Upper lobe of right lung (tissue), 1 donor: ENCODE data around the gene HOXA13. TPM values are rescaled to one million over a fixed set of nuclear protein-coding genes. Genes with fewer than 3 reads are reported as not detected.
A peak's percentile ranks its signal among the peaks of the same experiment; 100 is the strongest.

Experiments used
- ATAC-seq: fragments of 200-7000 bp; cut with Tn5 transposase; one replicate; pipeline ENCODE4 v1.9.1; 2020; ENCODE audit warnings: mild to moderate bottlenecking, moderate library complexity
- DNase-seq: peaks from one replicate; pipeline ENCODE4 v3.0.0-alpha.2; 2020
- H3K27ac ChIP-seq: fragments of 200-600 bp; one replicate; pipeline ENCODE4 v1.8.0; 2022
- H3K27me3 ChIP-seq: fragments of 200-600 bp; one replicate; pipeline ENCODE4 v1.8.0; 2022; ENCODE audit warnings: mild to moderate bottlenecking
- H3K36me3 ChIP-seq: fragments of 200-600 bp; one replicate; pipeline ENCODE4 v1.8.0; 2022
- H3K4me1 ChIP-seq: fragments of 200-600 bp; one replicate; pipeline ENCODE4 v1.8.0; 2022
- H3K4me3 ChIP-seq: fragments of 200-600 bp; one replicate; pipeline ENCODE4 v1.8.0; 2022; ENCODE audit warnings: mild to moderate bottlenecking
- H3K9me3 ChIP-seq: fragments of 200-600 bp; one replicate; pipeline ENCODE4 v1.8.0; 2022
- intact Hi-C: fragments of 100-400 bp; cut with DNase I; formaldehyde crosslinking; loops from one replicate; pipeline ENCODE4 v1.11.0; 2022
- total RNA-seq: library from RNA; stranded (reverse); fragmentation: NEBNext Ultra II Directional; extraction: Animal tissue kit (Norgen Biotek cat#: 25700); gene quantifications from one replicate; pipeline ENCODE4 v1.2.1, GENCODE V29; 2021
- TF ChIP-seq, protein P1 (sequence below): fragments of 200-600 bp; IDR thresholded peaks from one replicate; pipeline ENCODE4 v1.8.0; 2022; ENCODE audit warnings: antibody characterized with exemption
- donor health status: DM: no; HTN: yes; CAD: no; lungs with severe emphysema.

HOXA13 gene
- total RNA-seq, 1 donor from 2014 or later = not detected

DNA sequence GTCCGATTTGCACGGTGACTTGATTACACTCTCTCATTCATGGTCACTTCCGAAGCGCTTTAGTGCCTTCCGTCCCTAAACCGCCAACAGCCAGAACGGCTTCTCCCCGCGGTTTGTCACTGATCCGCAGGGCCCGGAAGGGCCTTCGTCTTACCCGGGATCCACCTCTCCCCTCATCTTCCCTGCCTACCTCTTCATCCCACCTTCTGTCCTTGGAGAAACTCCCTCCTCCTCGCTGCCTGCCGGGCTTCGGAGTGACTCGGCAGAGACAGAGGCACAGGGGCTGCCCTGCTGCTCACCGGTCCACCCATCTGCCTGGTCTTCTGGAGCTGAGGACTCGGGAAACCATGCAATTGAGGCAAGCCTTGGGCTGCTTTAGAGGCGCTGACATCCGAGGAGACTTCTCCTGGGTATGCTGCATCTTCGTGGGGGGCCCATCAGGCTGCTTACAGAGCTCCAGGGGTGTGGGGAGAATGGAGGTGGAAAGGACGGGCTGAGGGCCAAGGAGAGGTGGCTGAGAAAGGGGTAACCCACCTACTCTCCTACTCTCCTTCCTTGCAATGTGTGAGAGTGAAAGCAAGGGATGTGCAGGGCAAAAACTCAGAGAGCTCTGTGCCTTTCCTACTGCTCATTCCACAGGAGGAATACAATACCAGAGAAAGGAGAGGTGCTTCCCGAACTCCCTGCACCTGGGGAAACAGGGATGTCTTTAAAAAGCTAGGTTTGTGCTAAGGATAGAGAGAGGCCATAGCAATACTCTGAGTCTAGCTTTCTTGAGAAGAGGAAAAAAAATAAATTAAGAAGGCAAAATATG is 13.8 kb downstream of the HOXA13 start:
- no peak overlapping the region for H3K27ac ChIP-seq
- H3K4me1 ChIP-seq = peaks cover 41% of the 10 kb centered on the region
- TF ChIP-seq, protein P1, sequence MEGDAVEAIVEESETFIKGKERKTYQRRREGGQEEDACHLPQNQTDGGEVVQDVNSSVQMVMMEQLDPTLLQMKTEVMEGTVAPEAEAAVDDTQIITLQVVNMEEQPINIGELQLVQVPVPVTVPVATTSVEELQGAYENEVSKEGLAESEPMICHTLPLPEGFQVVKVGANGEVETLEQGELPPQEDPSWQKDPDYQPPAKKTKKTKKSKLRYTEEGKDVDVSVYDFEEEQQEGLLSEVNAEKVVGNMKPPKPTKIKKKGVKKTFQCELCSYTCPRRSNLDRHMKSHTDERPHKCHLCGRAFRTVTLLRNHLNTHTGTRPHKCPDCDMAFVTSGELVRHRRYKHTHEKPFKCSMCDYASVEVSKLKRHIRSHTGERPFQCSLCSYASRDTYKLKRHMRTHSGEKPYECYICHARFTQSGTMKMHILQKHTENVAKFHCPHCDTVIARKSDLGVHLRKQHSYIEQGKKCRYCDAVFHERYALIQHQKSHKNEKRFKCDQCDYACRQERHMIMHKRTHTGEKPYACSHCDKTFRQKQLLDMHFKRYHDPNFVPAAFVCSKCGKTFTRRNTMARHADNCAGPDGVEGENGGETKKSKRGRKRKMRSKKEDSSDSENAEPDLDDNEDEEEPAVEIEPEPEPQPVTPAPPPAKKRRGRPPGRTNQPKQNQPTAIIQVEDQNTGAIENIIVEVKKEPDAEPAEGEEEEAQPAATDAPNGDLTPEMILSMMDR = no peak
- H3K36me3 ChIP-seq = no peaks in the 10 kb centered on the region
- intact Hi-C loops = no loop called here
- no peak overlapping the region for H3K4me3 ChIP-seq
- no peak for ATAC-seq
- peaks cover 100% of the 10 kb centered on the region for H3K27me3 ChIP-seq
- DNase-seq = peak; percentile 31
- no peaks in the 10 kb centered on the region for H3K9me3 ChIP-seq

DNA sequence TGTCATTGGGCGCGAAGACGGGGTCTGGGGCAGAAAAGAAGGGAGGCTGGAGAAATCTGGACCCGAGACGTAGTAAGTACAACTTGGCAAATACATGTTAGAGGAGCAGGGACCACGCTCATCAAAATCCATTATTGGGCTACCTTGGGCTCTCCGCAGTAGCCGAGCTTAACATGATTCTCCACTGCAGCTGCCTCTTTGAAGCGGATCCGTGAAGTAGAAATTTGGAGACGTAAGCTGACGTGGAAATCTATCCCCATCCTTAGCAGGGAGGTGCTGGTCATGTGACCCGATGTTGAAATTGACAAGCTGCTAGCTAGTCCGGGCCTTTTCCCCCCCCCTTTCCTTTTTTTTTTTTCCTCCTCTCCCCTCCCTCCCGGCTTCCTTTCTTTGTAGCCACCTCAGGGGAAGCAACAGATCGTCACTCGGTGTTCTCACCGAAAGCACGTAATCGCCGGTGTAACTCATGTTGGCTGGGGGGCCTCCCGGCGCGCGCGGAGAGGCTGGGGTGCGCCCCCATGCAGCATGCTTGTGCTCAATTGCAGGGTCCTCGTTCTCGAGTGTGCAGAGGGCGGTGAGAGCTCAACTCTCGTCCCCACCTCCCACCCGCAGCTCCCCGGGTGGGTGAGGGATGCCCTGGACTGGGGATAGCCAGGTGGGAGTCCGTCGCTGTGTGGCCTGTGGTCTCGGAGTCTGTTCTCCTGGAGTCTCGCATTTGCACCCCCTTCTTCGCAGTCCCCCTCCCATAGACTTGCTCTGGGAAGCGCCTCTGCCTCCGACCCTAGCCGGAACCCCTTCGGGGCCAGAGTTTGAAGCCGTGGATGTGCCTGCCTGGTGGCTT is 14.7 kb downstream of the HOXA13 start, which contains the start of gene HOXA11:
HOXA11 (minus strand) TSS at position 220 of the 841 bp plus-strand sequence; CDS start at position 132, 88 bp downstream.
- Histone ChIP-seq H3K27ac (no peak within 1 kb of the TSS), H3K36me3 (no peaks in the 10 kb centered on the region), H3K27me3 (peaks cover 100% of the 10 kb centered on the region), H3K4me3 (peak within 1 kb of the TSS; percentile 31), H3K4me1 (peaks cover 41% of the 10 kb centered on the region), H3K9me3 (no peaks in the 10 kb centered on the region)
- TF ChIP-seq, protein P1 = no peak
- intact Hi-C loops = no loop called here
- DNase-seq = peak; percentile 59
- ATAC-seq = no peak

DNA sequence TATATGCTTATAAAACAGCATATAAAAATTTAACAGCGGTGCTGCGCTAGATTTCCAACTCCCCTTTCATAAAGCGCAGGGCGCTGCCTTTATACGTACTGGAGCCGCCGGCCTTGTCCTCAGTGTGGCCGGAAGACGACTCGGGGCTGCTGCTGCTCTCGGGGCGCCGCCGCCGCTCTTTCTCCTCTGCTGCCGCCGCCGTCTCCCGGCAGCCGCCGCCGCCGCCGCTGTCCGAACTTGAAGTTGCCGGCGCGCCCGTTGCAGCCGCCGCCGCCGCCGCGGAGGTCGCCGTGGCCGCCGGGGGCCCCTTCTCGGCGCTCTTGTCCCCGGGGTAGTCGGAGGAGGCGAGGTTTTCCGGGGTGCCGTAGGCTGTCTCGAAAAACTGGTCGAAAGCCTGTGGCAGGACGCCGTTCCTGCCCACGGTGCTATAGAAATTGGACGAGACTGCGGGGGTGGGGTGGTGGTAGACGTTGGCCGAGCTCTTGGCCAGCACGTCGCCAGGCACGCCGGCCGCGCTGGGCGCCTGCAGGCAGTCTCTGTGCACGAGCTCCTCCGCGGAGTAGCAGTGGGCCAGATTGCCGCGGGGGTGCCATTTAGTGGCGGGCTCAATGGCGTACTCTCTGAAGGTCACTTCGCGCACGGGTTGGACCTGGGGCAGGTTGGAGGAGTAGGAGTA is 15.4 kb downstream of the HOXA13 start:
- peaks cover 41% of the 10 kb centered on the region for H3K4me1 ChIP-seq
- no peak overlapping the region for H3K27ac ChIP-seq
- ATAC-seq = no peak

DNA sequence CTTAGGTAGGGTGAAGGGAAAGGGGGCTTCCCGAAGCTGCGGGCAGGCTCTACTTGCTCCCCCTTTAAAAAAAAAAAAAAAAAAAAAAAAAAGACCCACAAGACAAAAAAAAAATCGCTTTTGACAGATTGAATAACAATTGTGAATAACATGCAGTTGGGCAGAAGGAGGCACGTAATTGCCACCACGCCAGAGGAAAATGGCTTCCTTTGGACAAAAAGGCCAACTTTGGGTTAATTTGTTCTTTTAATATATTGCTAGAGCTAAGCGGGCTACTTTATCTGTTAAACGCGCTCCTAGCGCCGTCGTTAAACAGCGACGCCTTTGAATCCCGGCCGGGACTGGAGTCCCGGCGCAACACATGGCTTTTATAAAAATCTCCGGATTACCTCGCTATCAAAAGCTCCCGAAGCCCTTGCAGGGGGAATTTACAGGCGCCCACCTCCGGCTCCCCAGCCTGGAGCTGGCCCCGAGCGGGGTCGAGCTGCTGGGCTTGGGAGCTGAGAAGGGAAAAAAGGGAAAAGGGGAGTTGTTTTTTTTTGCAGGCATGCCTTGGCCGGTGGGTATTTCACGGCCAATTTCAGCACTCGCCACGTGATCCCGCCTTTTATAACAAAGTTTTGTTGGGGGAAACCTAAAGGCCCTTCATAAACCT is 16.1 kb downstream of the HOXA13 start:
- no peak overlapping the region for H3K27ac ChIP-seq
- H3K4me3 ChIP-seq = peak overlapping the region; percentile 31
- H3K36me3 ChIP-seq = no peaks in the 10 kb centered on the region
- H3K4me1 ChIP-seq = peaks cover 36% of the 10 kb centered on the region
- TF ChIP-seq, protein P1 = no peak
- ATAC-seq = no peak
- no peaks in the 10 kb centered on the region for H3K9me3 ChIP-seq
- peaks cover 100% of the 10 kb centered on the region for H3K27me3 ChIP-seq
- DNase-seq = peak; percentile 42
- intact Hi-C loops = no loop called here

More for the DNA sequence above, 15.4 kb downstream of the HOXA13 start:
- peak; percentile 68 for DNase-seq
- intact Hi-C loops = no loop called here
- Histone ChIP-seq H3K36me3 (no peaks in the 10 kb centered on the region), H3K27me3 (peaks cover 100% of the 10 kb centered on the region), H3K9me3 (no peaks in the 10 kb centered on the region), H3K4me3 (peak overlapping the region; percentile 31)
- TF ChIP-seq, protein P1 = no peak
